Stomach (tissue), 9 donors: ENCODE results near the gene TK1. TPM values are rescaled to one million over a fixed set of nuclear protein-coding genes. Genes with fewer than 3 reads are reported as not detected.
A peak's percentile ranks its signal among the peaks of the same experiment; 100 is the strongest.

Experiments used
- DNase-seq, 2 donors: peaks; one replicate each; pipeline versions ENCODE4 v3.0.0 to v3.0.0-alpha.2; 2013 to 2019
- H3K27ac ChIP-seq, 5 donors: fragments of 200-600 bp in 4 of 5; sonication (generic) in 4 of 5; one replicate each; pipeline ENCODE4 v1.5.1; 2013 to 2019; ENCODE audit warnings: mild to moderate bottlenecking in 1 of 5, moderate library complexity in 1 of 5
- H3K27me3 ChIP-seq, 3 donors: fragments of 200-600 bp; sonication (generic); one replicate each; pipeline ENCODE4 v1.5.1; 2017 to 2019; ENCODE audit warnings: mixed run types in 1 of 3
- H3K36me3 ChIP-seq, 4 donors: fragments of 200-600 bp; sonication (generic); 1 replicate in 3 of 4; 2 replicates in 1 of 4; pipeline ENCODE4 v1.5.1; 2016 to 2019
- H3K4me1 ChIP-seq, 4 donors: fragments of 200-600 bp; sonication (generic); one replicate each; pipeline ENCODE4 v1.5.1; 2016 to 2019
- H3K4me3 ChIP-seq, 4 donors: fragments of 200-600 bp; sonication (generic) in 3 of 4; one replicate each; pipeline ENCODE4 v1.5.1; 2016 to 2019; ENCODE audit warnings: mild to moderate bottlenecking in 1 of 4
- H3K9me3 ChIP-seq, 4 donors: fragments of 200-600 bp; sonication (generic); one replicate each; pipeline ENCODE4 v1.5.1; 2016 to 2019
- EP300 ChIP-seq: sonication (generic); formaldehyde crosslinking; IDR thresholded peaks from one replicate; pipeline ENCODE4 v1.6.1; 2017; ENCODE audit warnings: antibody characterized with exemption
- POLR2A ChIP-seq, 4 donors: fragments of 450-650 bp; IDR thresholded peaks; one replicate each; pipeline ENCODE4 v1.6.1; 2016; ENCODE audit warnings: antibody characterized with exemption in 4 of 4, control low read depth in 2 of 4, mild to moderate bottlenecking in 1 of 4, moderate library complexity in 1 of 4
- POLR2AphosphoS5 ChIP-seq, 3 donors: sonication (generic); formaldehyde crosslinking; IDR thresholded peaks; one replicate each; pipeline ENCODE4 v1.6.1; 2016; ENCODE audit warnings: antibody characterized with exemption in 3 of 3
- WGBS, 5 donors: extraction: QIAGEN DNeasy Blood & Tissue Kit in 3 of 5; methylation state at CpG; one replicate each; pipeline versions ENCODE4 v1.1.5 to v1.1.7; 2013 to 2018; 5-methylcytosine and 5-hydroxymethylcytosine counted together
- intact Hi-C: fragments of 100-400 bp; cut with DNase I; formaldehyde crosslinking; loops from one replicate; pipeline ENCODE4 v1.15.1; 2023; ENCODE audit warnings: low total_unique reads
- polyA plus RNA-seq, 3 donors: library from polyadenylated mRNA; stranded (reverse); fragments of 200-250 nt; gene quantifications; one replicate each; pipeline ENCODE4 v1.2.3, GENCODE V29; 2013
- total RNA-seq, 5 donors: library from RNA; depleted of rRNA; stranded (reverse); fragments of >200 nt; gene quantifications; one replicate each; pipeline versions ENCODE4 v1.1.0 to v1.2.3, GENCODE V29; 2014 to 2016
- TF ChIP-seq, protein P1 (sequence below), 7 experiments: fragments of 450-650 bp in 4 of 7; fragments of 200-600 bp in 3 of 7; sonication (generic) in 3 of 7; IDR thresholded peaks; one replicate each; pipeline ENCODE4 v1.5.1; 2016 to 2019; ENCODE audit warnings: antibody characterized with exemption in 7 of 7, control low read depth in 2 of 7, mild to moderate bottlenecking in 1 of 7
- donor health status: healthy with polysubstance abuse.
- donor health status: Bipolar disorder and iron deficiency.
- donor health status: healthy.

Gene TK1
- total and polyA plus RNA-seq, 8 donors: 4.5 to 38.1 (median 17.7) TPM

DNA sequence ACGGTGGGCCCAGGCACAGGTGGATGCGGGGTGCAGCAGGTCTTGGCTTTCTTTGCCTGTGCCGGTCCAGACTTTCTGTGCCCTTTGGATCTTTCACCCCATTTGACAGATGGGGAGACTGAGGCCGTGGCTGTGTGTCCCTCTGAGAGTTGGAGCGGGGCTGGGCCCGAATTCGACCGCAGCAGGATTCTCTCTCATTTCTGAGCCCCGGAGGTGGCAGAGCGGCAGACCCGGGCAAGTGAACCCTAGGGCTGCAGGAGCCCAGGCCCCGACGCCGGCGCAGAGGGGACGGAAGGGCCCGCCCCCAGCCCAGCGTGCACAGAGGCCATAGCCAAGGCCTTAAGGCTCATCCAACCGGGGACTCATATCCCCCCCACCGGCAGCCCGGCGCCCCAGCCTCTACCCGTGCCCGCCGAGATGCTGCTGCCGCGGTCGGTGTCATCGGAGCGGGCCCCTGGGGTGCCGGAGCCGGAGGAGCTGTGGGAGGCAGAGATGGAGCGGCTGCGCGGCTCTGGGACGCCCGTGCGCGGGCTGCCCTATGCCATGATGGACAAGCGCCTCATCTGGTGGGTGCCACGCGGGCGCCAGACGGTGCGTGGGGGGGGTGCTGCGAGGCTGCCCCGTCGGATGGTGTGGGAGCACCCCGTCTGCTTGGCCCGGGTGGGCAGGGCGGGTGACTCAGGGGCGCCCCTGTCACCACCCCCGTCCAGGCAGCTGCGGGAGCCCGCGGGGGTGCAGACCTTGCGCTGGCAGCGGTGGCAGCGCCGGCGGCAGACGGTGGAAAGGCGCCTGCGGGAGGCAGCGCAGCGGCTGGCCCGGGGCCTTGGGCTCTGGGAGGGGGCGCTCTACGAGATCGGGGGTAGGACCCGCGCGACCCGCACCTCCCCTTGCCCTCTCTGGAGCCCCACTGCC is 55.4 kb downstream of the TK1 start:
- intact Hi-C loops: no loop called here
- Histone ChIP-seq H3K36me3 (peaks cover 0 to 9% (median 0%) of the 10 kb centered on the region in 4 donors), H3K4me3 (peak overlapping the region; percentile 37 to 56 (median 44)), H3K4me1 (peaks cover 52 to 87% (median 67%) of the 10 kb centered on the region in 4 donors), H3K27me3 (peaks cover 0 to 45% (median 5%) of the 10 kb centered on the region in 3 donors), H3K27ac (peak overlapping the region; percentile 13 to 91 (median 83)), H3K9me3 (no peaks in the 10 kb centered on the region)
- WGBS, 5 donors: 20 to 74% (median 26%) methylated on average over 5 to 74 of the region's 74 CpGs
- peak in 1 of 2 donors; percentile 62 for DNase-seq
- TF ChIP-seq POLR2A (IDR thresholded peaks at IDR 0.05) (no peak), POLR2AphosphoS5 (IDR thresholded peaks at IDR 0.05) (no peak), EP300 (no peak)
- TF ChIP-seq, protein P1, sequence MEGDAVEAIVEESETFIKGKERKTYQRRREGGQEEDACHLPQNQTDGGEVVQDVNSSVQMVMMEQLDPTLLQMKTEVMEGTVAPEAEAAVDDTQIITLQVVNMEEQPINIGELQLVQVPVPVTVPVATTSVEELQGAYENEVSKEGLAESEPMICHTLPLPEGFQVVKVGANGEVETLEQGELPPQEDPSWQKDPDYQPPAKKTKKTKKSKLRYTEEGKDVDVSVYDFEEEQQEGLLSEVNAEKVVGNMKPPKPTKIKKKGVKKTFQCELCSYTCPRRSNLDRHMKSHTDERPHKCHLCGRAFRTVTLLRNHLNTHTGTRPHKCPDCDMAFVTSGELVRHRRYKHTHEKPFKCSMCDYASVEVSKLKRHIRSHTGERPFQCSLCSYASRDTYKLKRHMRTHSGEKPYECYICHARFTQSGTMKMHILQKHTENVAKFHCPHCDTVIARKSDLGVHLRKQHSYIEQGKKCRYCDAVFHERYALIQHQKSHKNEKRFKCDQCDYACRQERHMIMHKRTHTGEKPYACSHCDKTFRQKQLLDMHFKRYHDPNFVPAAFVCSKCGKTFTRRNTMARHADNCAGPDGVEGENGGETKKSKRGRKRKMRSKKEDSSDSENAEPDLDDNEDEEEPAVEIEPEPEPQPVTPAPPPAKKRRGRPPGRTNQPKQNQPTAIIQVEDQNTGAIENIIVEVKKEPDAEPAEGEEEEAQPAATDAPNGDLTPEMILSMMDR (IDR thresholded peaks at IDR 0.05): no peak

GRCh38 chr17:78130437-78131101 is 56.3 kb downstream of the TK1 start, which contains the start of gene TMC8:
Gene TMC8, plus strand, starts transcription at chr17:78130771. Its CDS starts 818 bp downstream, at chr17:78131589.
- H3K36me3 ChIP-seq: peaks cover 0 to 15% (median 0%) of the 10 kb centered on the region in 4 donors
- H3K9me3 ChIP-seq: no peaks in the 10 kb centered on the region
- peak within 1 kb of the TSS; percentile 37 to 56 (median 44) for H3K4me3 ChIP-seq
- TF ChIP-seq, protein P1 (IDR thresholded peaks at IDR 0.05): no peak
- TF ChIP-seq POLR2A (IDR thresholded peaks at IDR 0.05) (no peak), POLR2AphosphoS5 (IDR thresholded peaks at IDR 0.05) (peak in 2 of 3 donors; percentile 47 to 56), EP300 (no peak)
- WGBS, 5 donors: 51 to 78% (median 75%) methylated on average over 3 to 10 of the region's 10 CpGs
- peak; percentile 51 to 76 for DNase-seq
- peaks cover 0 to 45% (median 5%) of the 10 kb centered on the region in 3 donors for H3K27me3 ChIP-seq
- peaks cover 61 to 90% (median 76%) of the 10 kb centered on the region in 4 donors for H3K4me1 ChIP-seq
- intact Hi-C loops: no loop called here
- peak within 1 kb of the TSS; percentile 18 to 91 (median 83) for H3K27ac ChIP-seq

GRCh38 chr17:78130090-78130436 is 56.8 kb downstream of the TK1 start:
- Histone ChIP-seq H3K9me3 (no peaks in the 10 kb centered on the region), H3K36me3 (peaks cover 0 to 15% (median 2%) of the 10 kb centered on the region in 4 donors), H3K4me1 (peaks cover 62 to 95% (median 78%) of the 10 kb centered on the region in 4 donors), H3K27ac (peak overlapping the region in 4 of 5 donors; percentile 77 to 91 (median 84)), H3K27me3 (peaks cover 0 to 45% (median 5%) of the 10 kb centered on the region in 3 donors), H3K4me3 (peak overlapping the region in 1 of 4 donors; percentile 56)
- no peak for DNase-seq
- TF ChIP-seq, protein P1 (IDR thresholded peaks at IDR 0.05): no peak
- TF ChIP-seq EP300 (no peak), POLR2AphosphoS5 (IDR thresholded peaks at IDR 0.05) (no peak), POLR2A (IDR thresholded peaks at IDR 0.05) (no peak)
- intact Hi-C loops: no loop called here
- WGBS, 5 donors: 39 to 58% (median 53%) methylated on average over 3 to 5 of the region's 5 CpGs
